GM21515 (cell line): ENCODE measurements around the gene GVQW3.

Experiments
- ATAC-seq: cut with Tn5 transposase; IDR thresholded peaks from one replicate; pipeline ENCODE4 v1.9.1; 2021; ENCODE audit not compliant: unreplicated experiment

GVQW3 gene

DNA sequence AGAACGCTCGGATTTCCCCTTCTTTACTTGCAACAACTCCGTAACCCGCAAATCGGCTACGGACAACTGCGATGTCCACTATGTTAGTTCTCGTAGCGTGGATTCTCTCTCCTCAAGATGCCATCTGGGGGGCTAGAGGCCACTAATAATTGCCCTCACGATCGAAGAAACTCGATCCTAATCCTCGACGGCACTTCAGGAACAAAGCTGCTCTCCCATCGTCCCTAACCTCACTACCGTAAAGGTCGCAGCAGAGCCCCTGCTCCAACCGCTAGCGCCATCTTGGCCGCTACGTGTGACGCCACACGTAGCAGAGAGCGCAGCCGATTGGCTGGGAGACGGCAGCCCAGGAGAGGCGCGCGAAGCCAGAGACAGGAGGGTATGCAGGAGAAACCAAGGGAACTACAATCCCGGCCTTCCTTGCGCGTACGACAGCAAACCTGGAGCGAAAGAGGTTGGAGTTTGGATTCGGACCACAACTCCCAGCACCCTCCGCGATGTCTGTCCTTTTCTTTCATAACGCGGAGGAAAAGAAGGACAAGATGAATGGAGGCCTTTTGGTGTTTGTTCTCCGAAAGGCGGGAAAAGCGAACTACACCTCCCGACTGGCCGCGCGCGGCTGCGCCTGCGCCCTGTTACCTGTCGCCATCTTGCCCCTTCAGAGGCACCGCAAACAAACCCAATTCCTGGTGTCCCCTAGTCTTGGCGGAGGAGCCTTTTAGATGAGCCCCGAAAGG lies 63.4 kb downstream of the GVQW3 start, which contains the start of gene EMSY:
Gene EMSY, plus strand, starts transcription at position 635 of the 737 bp plus-strand sequence. CDS start 1,921 bp downstream, outside the sequence.
- peak; percentile 91 for ATAC-seq

DNA sequence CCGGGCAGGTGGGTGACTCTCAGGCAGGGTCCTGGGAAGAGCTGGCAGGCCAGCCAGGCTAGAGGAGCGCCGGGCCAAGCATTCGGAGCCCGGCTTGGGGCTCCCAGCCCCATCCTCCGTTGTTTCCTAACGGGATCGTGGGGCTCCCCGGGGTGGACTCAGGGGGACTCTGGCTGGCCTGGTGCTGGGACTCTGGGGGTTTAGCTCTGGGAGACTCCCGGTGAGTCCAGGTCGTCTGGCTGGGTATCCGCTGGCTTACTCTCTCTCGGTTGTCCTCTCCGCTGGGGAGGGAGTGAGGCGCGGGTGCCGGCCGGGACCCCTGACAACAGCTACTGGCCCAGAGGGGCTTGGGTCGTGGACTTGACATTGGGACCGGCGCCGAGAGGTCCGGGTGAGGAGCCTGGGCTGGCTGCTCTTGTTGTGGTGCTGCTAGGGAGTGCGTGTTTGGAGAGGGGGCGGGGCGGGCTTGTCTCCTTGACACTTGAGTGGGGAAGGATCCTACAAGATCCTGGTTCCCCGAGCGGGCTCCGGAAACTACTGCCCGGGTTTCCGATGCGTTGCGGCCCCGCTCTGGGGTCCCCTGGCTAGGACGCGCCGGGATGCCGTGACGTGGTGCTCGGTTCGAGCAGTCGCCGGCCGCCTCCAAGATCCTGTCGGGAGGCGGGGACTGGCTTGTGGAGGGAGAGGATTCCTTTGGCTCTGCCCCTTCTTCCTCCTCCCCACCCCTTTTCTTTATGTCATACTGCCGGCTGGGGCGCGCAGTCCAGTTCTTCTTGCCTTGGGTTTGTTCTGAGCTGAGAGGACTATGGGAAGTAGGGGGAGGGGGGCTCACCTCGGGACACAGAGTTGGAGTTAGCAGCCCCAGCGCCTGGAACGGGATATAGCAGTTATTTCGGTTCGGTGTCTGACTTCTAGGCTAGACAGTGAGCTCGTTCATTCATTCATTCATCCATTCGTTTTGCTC lies 64.3 kb downstream of the GVQW3 start:
- peak; percentile 19 for ATAC-seq

DNA sequence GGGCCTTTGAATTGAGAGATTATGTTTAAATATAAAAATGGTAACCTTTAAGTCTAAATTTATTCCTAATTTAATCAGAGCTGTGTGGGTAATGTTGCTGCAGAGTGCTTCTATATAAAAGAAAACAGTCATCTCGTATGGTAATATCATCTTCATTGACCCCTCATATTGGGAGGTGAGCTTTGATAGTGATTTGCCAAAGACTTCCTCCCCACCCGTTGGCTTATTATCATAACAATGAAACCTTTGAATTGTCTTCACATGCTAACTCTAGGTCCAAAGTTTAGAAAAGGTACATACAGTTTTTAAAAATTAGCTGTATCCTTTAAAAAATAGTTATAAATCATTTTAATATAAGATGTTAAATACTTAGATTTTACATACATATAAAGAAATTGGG lies 67.4 kb downstream of the GVQW3 start:
- no peak for ATAC-seq

DNA sequence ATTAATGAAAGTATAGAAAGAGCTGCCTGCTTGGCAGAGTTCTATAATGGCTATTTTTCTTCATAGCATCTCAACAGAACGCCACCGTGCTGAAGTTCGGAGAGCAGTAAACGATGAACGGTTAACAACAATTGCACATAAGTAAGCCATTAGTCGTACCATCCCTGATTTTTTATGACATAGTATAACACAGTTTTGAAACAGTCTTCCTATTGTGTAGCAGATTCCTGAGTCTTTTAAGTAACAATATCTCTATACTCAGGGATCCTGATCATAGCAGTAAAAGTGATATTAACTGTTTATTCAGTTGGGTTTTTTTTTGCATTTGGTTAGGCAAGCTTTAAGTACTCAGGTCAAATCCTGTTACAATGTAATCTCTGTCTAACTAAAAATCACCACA lies 72.1 kb downstream of the GVQW3 start:
- ATAC-seq = no peak

DNA sequence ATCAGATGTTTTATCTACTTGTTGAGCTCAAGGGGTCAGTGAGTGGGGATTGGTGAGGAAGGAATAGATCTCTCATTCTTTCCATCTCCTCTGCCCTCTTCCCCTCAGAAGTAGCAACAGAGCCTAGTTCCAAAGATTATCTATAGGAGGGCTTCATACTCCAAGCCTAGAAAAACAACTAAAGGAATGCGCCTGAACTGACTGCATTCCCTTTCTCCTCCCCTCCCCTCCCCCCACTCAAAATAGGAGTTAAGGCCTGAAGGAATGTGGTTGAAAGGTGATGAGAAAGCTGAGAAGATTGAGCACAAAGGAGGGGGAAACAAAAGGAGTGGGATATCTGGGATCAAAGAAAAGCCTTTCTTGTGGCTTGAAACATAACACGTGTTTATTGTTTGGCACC lies 74.2 kb downstream of the GVQW3 start:
- no peak for ATAC-seq

DNA sequence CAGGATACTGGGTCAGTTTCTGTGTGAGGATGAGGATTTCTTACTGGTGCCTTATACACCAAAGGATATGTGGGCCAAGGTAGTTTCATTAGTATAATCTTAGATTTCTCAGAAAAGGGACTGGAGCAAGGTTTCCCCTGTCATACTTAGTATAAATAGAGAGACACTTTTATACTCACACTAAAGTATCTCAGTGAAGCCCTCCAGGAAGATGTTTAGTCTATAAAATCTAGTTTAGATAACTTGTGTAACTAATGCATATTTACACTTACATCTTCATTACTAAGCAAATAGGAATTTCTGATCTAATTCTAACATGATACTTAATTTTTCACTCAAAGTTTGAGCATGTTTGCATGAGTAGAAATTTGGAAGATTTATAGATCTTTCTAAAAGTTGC lies 74.8 kb downstream of the GVQW3 start:
- no peak for ATAC-seq

DNA sequence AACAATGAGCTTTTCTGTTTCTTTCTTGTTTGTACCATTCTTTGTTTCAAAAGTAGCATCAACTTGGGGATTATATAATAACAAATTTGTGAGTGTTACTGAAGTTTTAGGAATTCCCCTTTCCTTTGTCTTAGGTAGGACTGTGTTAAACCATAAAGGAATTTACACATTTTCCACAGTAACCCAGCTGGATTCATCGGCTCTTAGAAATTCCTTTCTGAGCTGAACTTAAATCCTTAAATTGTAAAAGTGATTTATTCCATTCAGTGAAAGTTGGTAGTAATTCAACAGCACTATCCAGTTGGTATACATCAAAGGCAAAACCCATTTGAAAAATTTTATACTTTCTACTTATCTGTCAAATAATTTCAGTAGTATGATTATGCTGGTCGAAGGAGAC lies 75.4 kb downstream of the GVQW3 start:
- ATAC-seq = no peak
